IMR-90 (cell line): ENCODE results near the gene EYS. TPM values are rescaled to one million over a fixed set of nuclear protein-coding genes. Genes with fewer than 3 reads are reported as not detected.

Experiments
- ATAC-seq: fragments of 200-7000 bp; cut with Tn5 transposase; 2 replicates; pipeline ENCODE4 v1.9.1; 2020; ENCODE audit warnings: low read depth, mild to moderate bottlenecking, moderate library complexity
- BruUV-seq: library from RNA; stranded (reverse); fragments of 400-500 nt; replicated peaks from 2 replicates; lab custom pipeline; 2021; lab: Mats Ljungman, UMichigan
- CTCF ChIA-PET: fragments of 300-600 bp; formaldehyde crosslinking; extraction: SDS; loops from one replicate; lab custom pipeline; 2021; ENCODE audit warnings: antibody characterized with exemption; lab: Yijun Ruan, JAX
- POLR2A ChIA-PET: fragments of 300-600 bp; sonication (Branson Sonifier 250); formaldehyde crosslinking; loops from one replicate; lab custom pipeline; 2022; ENCODE audit warnings: antibody characterized with exemption; ENCODE audit not compliant: unreplicated experiment; lab: Charles Lee
- DNase-seq: peaks from one replicate; pipeline ENCODE4 v3.0.0; 2013
- H2AFZ ChIP-seq: replicated peaks from 2 replicates; pipeline ENCODE3; 2013; ENCODE audit warnings: low read length, mild to moderate bottlenecking; ENCODE audit not compliant: poor library complexity
- H2AK5ac ChIP-seq: 2 replicates; pipeline ENCODE4 v1.6.1; 2013; ENCODE audit warnings: low read depth, low read length, inconsistent platforms
- H2AK9ac ChIP-seq: replicated peaks from 2 replicates; pipeline ENCODE3; 2013; ENCODE audit warnings: mild to moderate bottlenecking, low read depth, low read length, moderate library complexity; ENCODE audit not compliant: poor library complexity
- H2BK120ac ChIP-seq: 2 replicates; pipeline ENCODE4 v1.6.1; 2013; ENCODE audit warnings: low read depth, low read length, inconsistent platforms
- H2BK15ac ChIP-seq: 3 replicates; pipeline ENCODE4 v1.6.1; 2013; ENCODE audit warnings: low read depth, low read length, inconsistent platforms
- H2BK20ac ChIP-seq: 2 replicates; pipeline ENCODE4 v1.6.1; 2013; ENCODE audit warnings: low read depth, mild to moderate bottlenecking, inconsistent platforms, low read length, moderate library complexity
- H2BK5ac ChIP-seq: 2 replicates; pipeline ENCODE4 v1.6.1; 2013; ENCODE audit warnings: mild to moderate bottlenecking, low read depth, low read length, inconsistent platforms; ENCODE audit not compliant: poor library complexity, severe bottlenecking
- H3K14ac ChIP-seq: replicated peaks from 2 replicates; pipeline ENCODE4 v1.6.1; 2013; ENCODE audit warnings: low read depth, low read length, inconsistent platforms
- H3K18ac ChIP-seq: 2 replicates; pipeline ENCODE4 v1.6.1; 2013; ENCODE audit warnings: low read depth, low read length, control low read depth
- H3K23ac ChIP-seq: 2 replicates; pipeline ENCODE4 v1.6.1; 2013; ENCODE audit warnings: low read depth, low read length, inconsistent platforms
- H3K27ac ChIP-seq: 2 replicates; pipeline ENCODE4 v1.5.1; 2013; ENCODE audit warnings: mild to moderate bottlenecking, control low read depth, low read length; ENCODE audit not compliant: insufficient read depth
- H3K27me3 ChIP-seq: 2 replicates; pipeline ENCODE4 v1.6.1; 2013; ENCODE audit warnings: low read length; ENCODE audit not compliant: control insufficient read depth, insufficient read depth
- H3K36me3 ChIP-seq: 2 replicates; pipeline ENCODE4 v1.6.1; 2013; ENCODE audit warnings: low read length, mixed read lengths; ENCODE audit not compliant: control insufficient read depth, insufficient read depth
- H3K4ac ChIP-seq: 2 replicates; pipeline ENCODE4 v1.6.1; 2013; ENCODE audit warnings: low read depth, low read length, inconsistent platforms
- H3K4me1 ChIP-seq: 2 replicates; pipeline ENCODE4 v1.6.1; 2013; ENCODE audit warnings: low read length, mixed read lengths; ENCODE audit not compliant: control insufficient read depth, insufficient read depth
- H3K4me2 ChIP-seq: 2 replicates; pipeline ENCODE4 v1.6.1; 2013; ENCODE audit warnings: low read depth, mild to moderate bottlenecking, control low read depth, low read length, moderate library complexity
- H3K4me3 ChIP-seq: 2 replicates; pipeline ENCODE4 v1.5.1; 2013; ENCODE audit warnings: low read depth, mild to moderate bottlenecking, control low read depth, low read length, moderate library complexity; ENCODE audit not compliant: insufficient read depth
- H3K56ac ChIP-seq: 2 replicates; pipeline ENCODE4 v1.6.1; 2013; ENCODE audit warnings: low read length, inconsistent platforms; ENCODE audit not compliant: insufficient read depth; ENCODE audit errors: extremely low read depth
- H3K79me1 ChIP-seq, 2 experiments: 2 replicates each; pipeline ENCODE4 v1.6.1; 2013; ENCODE audit warnings: low read length in 2 of 2, inconsistent platforms in 1 of 2, low read depth in 1 of 2
- H3K9ac ChIP-seq: 2 replicates; pipeline ENCODE4 v1.6.1; 2013; ENCODE audit warnings: low read depth, low read length, control low read depth
- H3K9me1 ChIP-seq: 2 replicates; pipeline ENCODE4 v1.6.1; 2013; ENCODE audit warnings: low read length, inconsistent platforms; ENCODE audit not compliant: insufficient read depth
- H3K9me3 ChIP-seq: 2 replicates; pipeline ENCODE4 v1.6.1; 2013; ENCODE audit warnings: low read length; ENCODE audit not compliant: control insufficient read depth, insufficient read depth
- H4K20me1 ChIP-seq: 2 replicates; pipeline ENCODE4 v1.6.1; 2013; ENCODE audit warnings: low read length, inconsistent platforms; ENCODE audit not compliant: insufficient read depth
- H4K5ac ChIP-seq: 2 replicates; pipeline ENCODE4 v1.6.1; 2013; ENCODE audit warnings: mild to moderate bottlenecking, low read depth, low read length, control low read depth
- H4K8ac ChIP-seq, 2 experiments: 2 replicates each; pipeline ENCODE4 v1.6.1; 2013; ENCODE audit warnings: low read depth in 2 of 2, low read length in 2 of 2, control low read depth in 1 of 2, inconsistent platforms in 1 of 2
- H4K91ac ChIP-seq: 2 replicates; pipeline ENCODE4 v1.6.1; 2013; ENCODE audit warnings: low read depth, low read length, inconsistent platforms; ENCODE audit not compliant: insufficient read depth
- BHLHE40 ChIP-seq: fragments of 150-350 bp; IDR thresholded peaks from 2 replicates; pipeline ENCODE4 v1.6.1; 2016; ENCODE audit warnings: mild to moderate bottlenecking, low read depth, low read length
- CEBPB ChIP-seq: IDR thresholded peaks from 2 replicates; pipeline ENCODE4 v1.6.1; 2012; ENCODE audit warnings: low read depth, low read length, improper control_type of control experiment
- CHD1 ChIP-seq: IDR thresholded peaks from 2 replicates; pipeline ENCODE4 v1.6.1; 2012; ENCODE audit warnings: low read depth, low read length, improper control_type of control experiment
- CTCF ChIP-seq: conservative IDR thresholded peaks from 2 replicates; pipeline ENCODE4 v1.5.1; 2012; ENCODE audit warnings: mild to moderate bottlenecking, low read depth, low read length, improper control_type of control experiment
- ELK1 ChIP-seq: fragments of 150-350 bp; IDR thresholded peaks from 2 replicates; pipeline ENCODE4 v1.6.1; 2016; ENCODE audit warnings: low read depth, mild to moderate bottlenecking, low read length, moderate library complexity, borderline replicate concordance
- FOS ChIP-seq: fragments of 150-350 bp; IDR thresholded peaks from 2 replicates; pipeline ENCODE4 v1.6.1; 2016; ENCODE audit warnings: low read depth, low read length
- MAFK ChIP-seq: IDR thresholded peaks from 2 replicates; pipeline ENCODE4 v1.6.1; 2012; ENCODE audit warnings: low read depth, low read length, improper control_type of control experiment
- NFE2L2 ChIP-seq: fragments of 150-350 bp; IDR thresholded peaks from 2 replicates; pipeline ENCODE4 v1.6.1; 2016; ENCODE audit warnings: low read depth, mild to moderate bottlenecking, low read length
- RAD21 ChIP-seq: IDR thresholded peaks from 2 replicates; pipeline ENCODE4 v1.6.1; 2012; ENCODE audit warnings: low read length, improper control_type of control experiment
- RCOR1 ChIP-seq: IDR thresholded peaks from 2 replicates; pipeline ENCODE4 v1.6.1; 2012; ENCODE audit warnings: mild to moderate bottlenecking, low read length, improper control_type of control experiment; ENCODE audit not compliant: insufficient replicate concordance
- RFX5 ChIP-seq: IDR thresholded peaks from 2 replicates; pipeline ENCODE4 v1.8.0; 2012; ENCODE audit warnings: low read depth, mild to moderate bottlenecking, low read length, moderate library complexity
- USF2 ChIP-seq: fragments of 150-350 bp; IDR thresholded peaks from 2 replicates; pipeline ENCODE4 v1.6.1; 2017; ENCODE audit warnings: mild to moderate bottlenecking, antibody characterized with exemption, low read length, low read depth
- WGBS, 2 experiments: methylation state at CpG; one replicate each; pipeline versions ENCODE4 v1.1.5 to v1.1.7; 2013; ENCODE audit warnings: missing lambda C conversion rate in 2 of 2; ENCODE audit not compliant: insufficient read length in 1 of 2; ENCODE audit errors: extremely low coverage in 2 of 2; 5-methylcytosine and 5-hydroxymethylcytosine counted together
- dilution Hi-C: fragments of 300-500 bp; cut with HindIII; formaldehyde crosslinking; loops from one replicate; pipeline ENCODE4 v1.14.3; 2018; ENCODE audit warnings: low sequenced_read_pairs; ENCODE audit not compliant: unreplicated experiment
- in situ Hi-C: fragments of 300-500 bp; cut with MboI; formaldehyde crosslinking; loops from 3 replicates; pipeline ENCODE4 v1.14.3; 2019; ENCODE audit warnings: low sequenced_read_pairs, inconsistent platforms, mixed read lengths
- intact Hi-C: fragments of 100-400 bp; cut with micrococcal nuclease; formaldehyde crosslinking; loops from 2 replicates; pipeline ENCODE4 v1.10.0; 2022
- polyA plus RNA-seq, 3 experiments: library from polyadenylated mRNA; depleted of rRNA; stranded (reverse); fragments of >200 nt; gene quantifications; 2 replicates each; pipeline ENCODE4 v1.2.3, GENCODE V29; 2012; ENCODE audit warnings: low replicate concordance in 1 of 3
- total RNA-seq: library from RNA; depleted of rRNA; stranded (reverse); fragments of >200 nt; gene quantifications from 2 replicates; pipeline ENCODE4 v1.2.3, GENCODE V29; 2012

EYS gene
- total and polyA plus RNA-seq, 2 of the 4 experiments (the other 2 are of a cell fraction): under 0.01 TPM; not detected in 1

- no peak overlapping the region for H3K27ac ChIP-seq
- H3K4me3 ChIP-seq: no peak overlapping the region
- no peak for ATAC-seq
- H3K14ac ChIP-seq: no peak overlapping the region
- no peak overlapping the region for H2BK5ac ChIP-seq
- no peak overlapping the region for H2BK20ac ChIP-seq
- 100% methylated on average over 1 of the region's 4 CpGs; no CpG with 5 or more reads in 1 of the 2 experiments for WGBS, 2 experiments
- H3K9me1 ChIP-seq: no peaks in the 10 kb centered on the region
- no peak overlapping the region for H2AFZ ChIP-seq
- H4K91ac ChIP-seq: no peak overlapping the region
- H3K27me3 ChIP-seq: no peaks in the 10 kb centered on the region
- no peaks in the 10 kb centered on the region for H3K4me1 ChIP-seq
- H2AK5ac ChIP-seq: no peak overlapping the region
- H3K56ac ChIP-seq: no peak overlapping the region
- dilution Hi-C loops: no loop called here
- H4K8ac ChIP-seq: no peak overlapping the region
- no peak overlapping the region for H3K18ac ChIP-seq
- POLR2A ChIA-PET: no interaction called here
- no peak overlapping the region for H2BK15ac ChIP-seq
- no peak overlapping the region for H3K4me2 ChIP-seq
- BruUV-seq: no TSS peak
- TF ChIP-seq RFX5: no peak
- no peak for TF ChIP-seq CEBPB
- no peak for TF ChIP-seq CHD1
- TF ChIP-seq RCOR1: no peak
- TF ChIP-seq USF2: no peak
- TF ChIP-seq CTCF: no peak
- TF ChIP-seq FOS: no peak
- TF ChIP-seq ELK1: no peak
- no peak for TF ChIP-seq MAFK
- no peak for TF ChIP-seq RAD21
- no peak for TF ChIP-seq NFE2L2
- no peak for TF ChIP-seq BHLHE40
- in situ Hi-C loops: no loop called here
- H4K20me1 ChIP-seq: no peaks in the 10 kb centered on the region
- no peak overlapping the region for H3K4ac ChIP-seq
- H3K79me1 ChIP-seq: no peaks in the 10 kb centered on the region
- no peaks in the 10 kb centered on the region for H3K36me3 ChIP-seq
- DNase-seq: no peak
- intact Hi-C loops: no loop called here
- H2AK9ac ChIP-seq: no peak overlapping the region
- CTCF ChIA-PET: no interaction called here
- H4K5ac ChIP-seq: no peak overlapping the region
- H3K9me3 ChIP-seq: no peaks in the 10 kb centered on the region
- no peak overlapping the region for H3K23ac ChIP-seq
- no peak overlapping the region for H3K9ac ChIP-seq
- H2BK120ac ChIP-seq: no peak overlapping the region
These were observed 1034.4 kb downstream of the EYS start for GRCh38 chr6:64672651-64673050.
